ENCODE data around the gene DENND1A.

The DENND1A gene

DNA sequence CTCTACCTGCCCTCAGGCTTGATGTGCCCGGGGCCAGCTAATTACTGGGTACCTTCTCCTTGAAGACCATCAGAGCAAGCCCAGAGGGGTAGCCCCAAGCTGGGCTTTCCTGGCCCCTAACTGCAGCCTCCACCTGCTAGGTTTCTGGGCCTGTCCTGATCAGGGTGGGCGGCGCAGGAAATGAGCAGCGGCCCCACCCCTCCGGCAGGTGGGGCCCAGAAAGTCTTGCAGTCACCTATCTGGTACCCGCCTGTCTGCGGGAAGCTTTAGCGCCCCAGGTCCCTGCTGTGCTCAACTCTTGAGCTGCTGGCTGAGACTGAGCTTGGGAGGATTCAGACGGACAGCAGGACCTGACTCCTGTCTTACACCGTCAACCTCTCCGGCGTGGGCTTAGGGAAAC, 44.5 kb upstream of the DENND1A start:
- H4K20me1 ChIP-seq (ENCODE audit: low read depth, low read length), result no peaks in the 10 kb centered on the region
- no peaks in the 10 kb centered on the region for H3K36me3 ChIP-seq (ENCODE audit: low read length)
- no peaks in the 10 kb centered on the region for H3K27me3 ChIP-seq (ENCODE audit: low read length)
- H3K9me3 ChIP-seq (ENCODE audit: insufficient read depth, low read length), result peaks cover 13% of the 10 kb centered on the region; the same call in 1 of the 2 replicates
- H3K9ac ChIP-seq (ENCODE audit: low read length), result no peak overlapping the region
- no peaks in the 10 kb centered on the region for H3F3A ChIP-seq (ENCODE audit: insufficient read depth)
- no peak for TF ChIP-seq EZH2phosphoT487 (conservative IDR thresholded peaks at IDR 0.05; ENCODE audit: low read length)
- TF ChIP-seq, protein P1, sequence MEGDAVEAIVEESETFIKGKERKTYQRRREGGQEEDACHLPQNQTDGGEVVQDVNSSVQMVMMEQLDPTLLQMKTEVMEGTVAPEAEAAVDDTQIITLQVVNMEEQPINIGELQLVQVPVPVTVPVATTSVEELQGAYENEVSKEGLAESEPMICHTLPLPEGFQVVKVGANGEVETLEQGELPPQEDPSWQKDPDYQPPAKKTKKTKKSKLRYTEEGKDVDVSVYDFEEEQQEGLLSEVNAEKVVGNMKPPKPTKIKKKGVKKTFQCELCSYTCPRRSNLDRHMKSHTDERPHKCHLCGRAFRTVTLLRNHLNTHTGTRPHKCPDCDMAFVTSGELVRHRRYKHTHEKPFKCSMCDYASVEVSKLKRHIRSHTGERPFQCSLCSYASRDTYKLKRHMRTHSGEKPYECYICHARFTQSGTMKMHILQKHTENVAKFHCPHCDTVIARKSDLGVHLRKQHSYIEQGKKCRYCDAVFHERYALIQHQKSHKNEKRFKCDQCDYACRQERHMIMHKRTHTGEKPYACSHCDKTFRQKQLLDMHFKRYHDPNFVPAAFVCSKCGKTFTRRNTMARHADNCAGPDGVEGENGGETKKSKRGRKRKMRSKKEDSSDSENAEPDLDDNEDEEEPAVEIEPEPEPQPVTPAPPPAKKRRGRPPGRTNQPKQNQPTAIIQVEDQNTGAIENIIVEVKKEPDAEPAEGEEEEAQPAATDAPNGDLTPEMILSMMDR (IDR thresholded peaks at IDR 0.05; ENCODE audit: insufficient read depth, low read length, poor library complexity, severe bottlenecking), result no peak
- no peak overlapping the region for H3K4me3 ChIP-seq (ENCODE audit: insufficient read depth, low read length, poor library complexity, severe bottlenecking)
- no peak overlapping the region for H3K27ac ChIP-seq (ENCODE audit: low read depth, low read length)
- no peak overlapping the region for H3K4me2 ChIP-seq (ENCODE audit: low read depth, low read length, poor library complexity, severe bottlenecking)
- H3K9me2 ChIP-seq (replicated peaks; ENCODE audit: insufficient read depth, low read length), result no peaks in the 10 kb centered on the region
- H2AFZ ChIP-seq (ENCODE audit: low read depth, low read length, severe bottlenecking), result no peak overlapping the region
- no peaks in the 10 kb centered on the region for H3K79me2 ChIP-seq (ENCODE audit: insufficient read depth, low read length)

DNA sequence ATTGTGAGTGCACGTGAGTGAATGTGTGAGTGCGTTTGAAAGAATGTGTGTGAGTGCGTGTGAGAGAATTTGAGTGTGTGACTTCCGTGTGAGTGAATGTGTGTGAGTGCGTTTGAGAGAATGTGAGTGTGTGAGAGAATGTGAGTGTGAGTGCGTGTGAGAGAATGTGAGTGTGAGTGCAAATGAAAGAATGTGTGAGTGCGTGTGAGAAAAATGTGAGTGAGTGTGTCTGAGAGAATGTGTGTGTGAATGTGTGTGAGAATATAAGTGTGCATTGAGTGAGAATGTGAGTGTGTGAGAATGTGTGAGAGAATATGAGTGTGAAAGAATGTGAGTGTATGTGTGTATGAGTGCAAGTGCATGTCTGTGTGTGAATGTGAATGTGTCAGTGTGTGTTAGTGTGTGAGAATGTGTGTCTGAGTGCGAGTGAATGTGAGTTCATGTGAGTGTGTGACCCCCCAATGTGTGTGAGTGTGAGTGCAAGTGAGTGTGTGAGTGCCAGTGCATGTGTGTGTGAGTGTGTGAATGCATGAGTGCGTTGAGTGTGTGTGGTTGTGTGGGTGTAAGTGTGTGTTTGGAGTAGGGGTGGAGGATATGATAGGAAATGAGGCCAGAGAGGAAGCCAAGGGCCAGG, 43.8 kb upstream of the DENND1A start:
- H2AFZ ChIP-seq (ENCODE audit: low read depth, low read length, severe bottlenecking), result no peak overlapping the region
- no peaks in the 10 kb centered on the region for H3K27me3 ChIP-seq (ENCODE audit: low read length)
- H3K9me2 ChIP-seq (replicated peaks; ENCODE audit: insufficient read depth, low read length), result no peaks in the 10 kb centered on the region
- H3F3A ChIP-seq (ENCODE audit: insufficient read depth), result no peaks in the 10 kb centered on the region
- no peaks in the 10 kb centered on the region for H4K20me1 ChIP-seq (ENCODE audit: low read depth, low read length)
- H3K4me2 ChIP-seq (ENCODE audit: low read depth, low read length, poor library complexity, severe bottlenecking), result no peak overlapping the region
- H3K36me3 ChIP-seq (ENCODE audit: low read length), result no peaks in the 10 kb centered on the region
- no peak overlapping the region for H3K27ac ChIP-seq (ENCODE audit: low read depth, low read length)
- peaks cover 13% of the 10 kb centered on the region; the same call in 1 of the 2 replicates for H3K9me3 ChIP-seq (ENCODE audit: insufficient read depth, low read length)
- H3K9ac ChIP-seq (ENCODE audit: low read length), result no peak overlapping the region
- H3K4me3 ChIP-seq (ENCODE audit: insufficient read depth, low read length, poor library complexity, severe bottlenecking), result no peak overlapping the region
- H3K79me2 ChIP-seq (ENCODE audit: insufficient read depth, low read length), result no peaks in the 10 kb centered on the region
- TF ChIP-seq, protein P1 (IDR thresholded peaks at IDR 0.05; ENCODE audit: insufficient read depth, low read length, poor library complexity, severe bottlenecking), result no peak
- TF ChIP-seq EZH2phosphoT487 (conservative IDR thresholded peaks at IDR 0.05; ENCODE audit: low read length), result no peak

DNA sequence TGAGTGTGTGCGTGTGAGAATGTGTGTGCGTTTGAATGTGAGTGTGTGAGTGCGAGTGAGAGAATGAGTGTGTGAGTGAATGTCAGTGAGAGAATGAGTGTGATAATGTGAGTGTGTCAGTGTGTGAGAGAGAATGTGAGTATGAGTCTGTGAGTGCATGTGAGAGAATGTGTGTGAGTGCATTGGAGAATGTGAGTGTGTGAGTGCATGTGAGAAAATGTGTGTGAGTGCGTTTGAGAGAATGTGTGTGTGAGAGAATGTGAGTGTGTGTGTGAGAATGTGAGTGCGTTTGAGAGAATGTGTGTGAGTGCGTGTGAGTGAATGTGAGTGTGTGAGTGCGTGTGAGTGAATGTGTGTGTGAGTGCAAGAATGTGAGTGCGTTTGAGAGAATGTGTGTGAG, 42.7 kb upstream of the DENND1A start:
- Histone ChIP-seq H3K9me3 (ENCODE audit: insufficient read depth, low read length) (peaks cover 13% of the 10 kb centered on the region; the same call in 1 of the 2 replicates), H2AFZ (ENCODE audit: low read depth, low read length, severe bottlenecking) (no peak overlapping the region), H3K9ac (ENCODE audit: low read length) (no peak overlapping the region), H3K4me3 (ENCODE audit: insufficient read depth, low read length, poor library complexity, severe bottlenecking) (no peak overlapping the region), H3K27ac (ENCODE audit: low read depth, low read length) (no peak overlapping the region), H3F3A (ENCODE audit: insufficient read depth) (no peaks in the 10 kb centered on the region), H3K27me3 (ENCODE audit: low read length) (no peaks in the 10 kb centered on the region), H3K36me3 (ENCODE audit: low read length) (no peaks in the 10 kb centered on the region), H4K20me1 (ENCODE audit: low read depth, low read length) (no peaks in the 10 kb centered on the region), H3K79me2 (ENCODE audit: insufficient read depth, low read length) (no peaks in the 10 kb centered on the region), H3K4me2 (ENCODE audit: low read depth, low read length, poor library complexity, severe bottlenecking) (no peak overlapping the region), H3K9me2 (replicated peaks; ENCODE audit: insufficient read depth, low read length) (no peaks in the 10 kb centered on the region)
- no peak for TF ChIP-seq EZH2phosphoT487 (conservative IDR thresholded peaks at IDR 0.05; ENCODE audit: low read length)
- TF ChIP-seq, protein P1 (IDR thresholded peaks at IDR 0.05; ENCODE audit: insufficient read depth, low read length, poor library complexity, severe bottlenecking), result no peak

Measured in SU-DHL-6 (cell line).